ENCODE data around the gene PRDX6.

Gene PRDX6

DNA sequence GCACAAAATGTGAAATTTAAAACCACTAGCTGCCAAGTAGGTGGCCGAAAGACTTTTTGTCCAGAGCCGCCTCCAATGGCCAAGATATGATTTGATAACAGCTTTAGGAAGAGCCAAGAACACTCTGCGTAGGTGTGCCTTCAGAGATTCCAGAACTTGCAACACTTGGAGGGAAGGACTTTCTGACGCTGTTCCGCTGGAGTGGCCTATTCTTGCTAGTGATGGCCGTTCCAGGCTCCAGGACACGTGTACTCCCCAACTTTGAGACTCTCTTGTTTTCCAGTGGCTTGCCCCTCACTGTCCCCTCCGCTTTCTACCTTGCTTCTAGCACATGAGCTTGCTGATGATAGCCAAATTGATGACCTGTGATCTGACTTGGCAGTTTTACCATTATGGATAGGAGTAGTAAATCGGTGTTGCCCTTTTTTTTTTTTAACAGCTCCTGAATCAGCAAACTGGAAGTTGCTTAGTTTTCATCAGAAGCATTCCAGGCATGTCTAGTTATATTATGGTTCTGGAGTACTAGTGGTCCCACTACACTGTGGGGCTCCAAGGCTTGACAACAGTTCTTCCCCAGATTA is 1.0 kb downstream of the PRDX6 start:
- POLR2A ChIA-PET: interaction anchor here (0.6 to 2.6 kb wide), 9 partner anchors 9 to 1522 kb away, joined by 3 to 24 read pairs (median 4); partner anchors contain the start of genes CACYBP, CENPL, DARS2 and KLHL20

DNA sequence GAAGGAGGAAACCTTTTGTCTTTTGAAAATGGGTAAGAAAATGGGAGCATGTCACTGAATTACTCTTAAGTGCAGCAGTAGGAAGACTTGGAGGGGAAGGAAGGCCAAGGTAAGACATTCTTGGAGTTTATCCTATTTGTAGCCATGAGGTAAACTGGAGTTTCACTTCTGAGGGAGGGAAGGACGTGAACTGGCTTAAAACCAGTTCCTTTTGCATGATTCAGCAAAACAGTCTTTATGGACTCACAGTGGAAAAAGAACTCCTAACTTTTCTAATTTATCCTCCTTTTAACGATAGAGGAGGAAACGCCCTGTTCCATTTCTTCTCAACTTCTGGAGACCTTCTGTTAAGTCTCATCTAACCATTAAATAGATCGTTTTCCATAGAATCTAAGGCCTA is 2.5 kb downstream of the PRDX6 start:
- no peaks in the 10 kb centered on the region for H3K9me3 ChIP-seq (ENCODE audit: control insufficient read depth, insufficient read depth, low read depth, low read length)
- peaks cover 6% of the 10 kb centered on the region for H3K4me1 ChIP-seq (ENCODE audit: control insufficient read depth, insufficient read depth, low read length)
- no peak overlapping the region for H3K27ac ChIP-seq (ENCODE audit: extremely low read depth, low read depth, low read length)
- no peak overlapping the region for H3K4me3 ChIP-seq (ENCODE audit: low read depth, low read length)
- H3K36me3 ChIP-seq (ENCODE audit: control insufficient read depth in 2 of 2, insufficient read depth in 1 of 2, low read length in 2 of 2): peaks cover 15 to 56% of the 10 kb centered on the region in 2 experiments
- CTCF ChIA-PET: interaction anchor here (0.7 kb wide), 2 partner anchors 25 to 392 kb away, joined by 3 to 5 read pairs; no protein-coding TSS in a partner anchor
- POLR2A ChIA-PET: no interaction called here
- no peak for TF ChIP-seq SP7 (tag by site-specific recombination; IDR thresholded peaks at IDR 0.05)
- no peak for TF ChIP-seq ZNF426 (tag by site-specific recombination; IDR thresholded peaks at IDR 0.05)
- no peak for TF ChIP-seq SALL2 (tag by site-specific recombination; IDR thresholded peaks at IDR 0.05; ENCODE audit: borderline replicate concordance)
- TF ChIP-seq ZFP69B (tag by site-specific recombination; IDR thresholded peaks at IDR 0.05): no peak
- TF ChIP-seq, protein P1, sequence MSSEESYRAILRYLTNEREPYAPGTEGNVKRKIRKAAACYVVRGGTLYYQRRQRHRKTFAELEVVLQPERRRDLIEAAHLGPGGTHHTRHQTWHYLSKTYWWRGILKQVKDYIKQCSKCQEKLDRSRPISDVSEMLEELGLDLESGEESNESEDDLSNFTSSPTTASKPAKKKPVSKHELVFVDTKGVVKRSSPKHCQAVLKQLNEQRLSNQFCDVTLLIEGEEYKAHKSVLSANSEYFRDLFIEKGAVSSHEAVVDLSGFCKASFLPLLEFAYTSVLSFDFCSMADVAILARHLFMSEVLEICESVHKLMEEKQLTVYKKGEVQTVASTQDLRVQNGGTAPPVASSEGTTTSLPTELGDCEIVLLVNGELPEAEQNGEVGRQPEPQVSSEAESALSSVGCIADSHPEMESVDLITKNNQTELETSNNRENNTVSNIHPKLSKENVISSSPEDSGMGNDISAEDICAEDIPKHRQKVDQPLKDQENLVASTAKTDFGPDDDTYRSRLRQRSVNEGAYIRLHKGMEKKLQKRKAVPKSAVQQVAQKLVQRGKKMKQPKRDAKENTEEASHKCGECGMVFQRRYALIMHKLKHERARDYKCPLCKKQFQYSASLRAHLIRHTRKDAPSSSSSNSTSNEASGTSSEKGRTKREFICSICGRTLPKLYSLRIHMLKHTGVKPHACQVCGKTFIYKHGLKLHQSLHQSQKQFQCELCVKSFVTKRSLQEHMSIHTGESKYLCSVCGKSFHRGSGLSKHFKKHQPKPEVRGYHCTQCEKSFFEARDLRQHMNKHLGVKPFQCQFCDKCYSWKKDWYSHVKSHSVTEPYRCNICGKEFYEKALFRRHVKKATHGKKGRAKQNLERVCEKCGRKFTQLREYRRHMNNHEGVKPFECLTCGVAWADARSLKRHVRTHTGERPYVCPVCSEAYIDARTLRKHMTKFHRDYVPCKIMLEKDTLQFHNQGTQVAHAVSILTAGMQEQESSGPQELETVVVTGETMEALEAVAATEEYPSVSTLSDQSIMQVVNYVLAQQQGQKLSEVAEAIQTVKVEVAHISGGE (tag by site-specific recombination; conservative IDR thresholded peaks at IDR 0.05; ENCODE audit: low read depth): no peak
- TF ChIP-seq ZNF791 (tag by site-specific recombination; IDR thresholded peaks at IDR 0.05): no peak

More for the DNA sequence above, 1.0 kb downstream of the PRDX6 start:
- Histone ChIP-seq H3K27ac (ENCODE audit: extremely low read depth, low read depth, low read length) (peak overlapping the region; percentile 85; the same call in 1 of the 2 replicates), H3K36me3 (ENCODE audit: control insufficient read depth in 2 of 2, insufficient read depth in 1 of 2, low read length in 2 of 2) (peaks cover 8 to 43% of the 10 kb centered on the region in 2 experiments), H3K9me3 (ENCODE audit: control insufficient read depth, insufficient read depth, low read depth, low read length) (no peaks in the 10 kb centered on the region), H3K4me1 (ENCODE audit: control insufficient read depth, insufficient read depth, low read length) (peaks cover 6% of the 10 kb centered on the region), H3K4me3 (ENCODE audit: low read depth, low read length) (peak overlapping the region; percentile 87)
- CTCF ChIA-PET: interaction anchor here (0.7 to 1.2 kb wide), 4 partner anchors 29 to 861 kb away, joined by 3 to 7 read pairs (median 4); no protein-coding TSS in a partner anchor
- TF ChIP-seq ZEB2 (tag by site-specific recombination; IDR thresholded peaks at IDR 0.05) (0 out of 2 replicates have a peak, but pooled peaks have one; percentile 2), ZFHX2 (tag by site-specific recombination; conservative IDR thresholded peaks at IDR 0.05) (peak; percentile 24; the same call in 1 of the 2 replicates), ZNF133 (tag by site-specific recombination; IDR thresholded peaks at IDR 0.05) (no peak), SP3 (tag by site-specific recombination; IDR thresholded peaks at IDR 0.05) (no peak), SALL2 (tag by site-specific recombination; IDR thresholded peaks at IDR 0.05; ENCODE audit: borderline replicate concordance) (no peak), ZNF140 (tag by site-specific recombination; IDR thresholded peaks at IDR 0.05) (no peak), ZNF670 (tag by site-specific recombination; IDR thresholded peaks at IDR 0.05; ENCODE audit: low read depth) (no peak), KLF16 (tag by site-specific recombination; IDR thresholded peaks at IDR 0.05) (no peak), ZNF341 (tag by site-specific recombination; IDR thresholded peaks at IDR 0.05; ENCODE audit: low read depth) (peak; percentile 97), ZNF629 (tag by site-specific recombination; IDR thresholded peaks at IDR 0.05) (0 out of 2 replicates have a peak, but pooled peaks have one; percentile 8), ZNF600 (tag by site-specific recombination; IDR thresholded peaks at IDR 0.05) (peak; percentile 91), ZFP69B (tag by site-specific recombination; IDR thresholded peaks at IDR 0.05) (0 out of 2 replicates have a peak, but pooled peaks have one; percentile 23), ZBTB48 (tag by site-specific recombination; IDR thresholded peaks at IDR 0.05) (no peak), EGR2 (tag by site-specific recombination; IDR thresholded peaks at IDR 0.05; ENCODE audit: low read depth) (0 out of 2 replicates have a peak, but pooled peaks have one; percentile 19)
- TF ChIP-seq, protein P2, sequence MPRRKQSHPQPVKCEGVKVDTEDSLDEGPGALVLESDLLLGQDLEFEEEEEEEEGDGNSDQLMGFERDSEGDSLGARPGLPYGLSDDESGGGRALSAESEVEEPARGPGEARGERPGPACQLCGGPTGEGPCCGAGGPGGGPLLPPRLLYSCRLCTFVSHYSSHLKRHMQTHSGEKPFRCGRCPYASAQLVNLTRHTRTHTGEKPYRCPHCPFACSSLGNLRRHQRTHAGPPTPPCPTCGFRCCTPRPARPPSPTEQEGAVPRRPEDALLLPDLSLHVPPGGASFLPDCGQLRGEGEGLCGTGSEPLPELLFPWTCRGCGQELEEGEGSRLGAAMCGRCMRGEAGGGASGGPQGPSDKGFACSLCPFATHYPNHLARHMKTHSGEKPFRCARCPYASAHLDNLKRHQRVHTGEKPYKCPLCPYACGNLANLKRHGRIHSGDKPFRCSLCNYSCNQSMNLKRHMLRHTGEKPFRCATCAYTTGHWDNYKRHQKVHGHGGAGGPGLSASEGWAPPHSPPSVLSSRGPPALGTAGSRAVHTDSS (tag by site-specific recombination; IDR thresholded peaks at IDR 0.05): no peak
- TF ChIP-seq, protein P3, sequence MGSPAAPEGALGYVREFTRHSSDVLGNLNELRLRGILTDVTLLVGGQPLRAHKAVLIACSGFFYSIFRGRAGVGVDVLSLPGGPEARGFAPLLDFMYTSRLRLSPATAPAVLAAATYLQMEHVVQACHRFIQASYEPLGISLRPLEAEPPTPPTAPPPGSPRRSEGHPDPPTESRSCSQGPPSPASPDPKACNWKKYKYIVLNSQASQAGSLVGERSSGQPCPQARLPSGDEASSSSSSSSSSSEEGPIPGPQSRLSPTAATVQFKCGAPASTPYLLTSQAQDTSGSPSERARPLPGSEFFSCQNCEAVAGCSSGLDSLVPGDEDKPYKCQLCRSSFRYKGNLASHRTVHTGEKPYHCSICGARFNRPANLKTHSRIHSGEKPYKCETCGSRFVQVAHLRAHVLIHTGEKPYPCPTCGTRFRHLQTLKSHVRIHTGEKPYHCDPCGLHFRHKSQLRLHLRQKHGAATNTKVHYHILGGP (tag by site-specific recombination; IDR thresholded peaks at IDR 0.05): no peak
- TF ChIP-seq, protein P4, sequence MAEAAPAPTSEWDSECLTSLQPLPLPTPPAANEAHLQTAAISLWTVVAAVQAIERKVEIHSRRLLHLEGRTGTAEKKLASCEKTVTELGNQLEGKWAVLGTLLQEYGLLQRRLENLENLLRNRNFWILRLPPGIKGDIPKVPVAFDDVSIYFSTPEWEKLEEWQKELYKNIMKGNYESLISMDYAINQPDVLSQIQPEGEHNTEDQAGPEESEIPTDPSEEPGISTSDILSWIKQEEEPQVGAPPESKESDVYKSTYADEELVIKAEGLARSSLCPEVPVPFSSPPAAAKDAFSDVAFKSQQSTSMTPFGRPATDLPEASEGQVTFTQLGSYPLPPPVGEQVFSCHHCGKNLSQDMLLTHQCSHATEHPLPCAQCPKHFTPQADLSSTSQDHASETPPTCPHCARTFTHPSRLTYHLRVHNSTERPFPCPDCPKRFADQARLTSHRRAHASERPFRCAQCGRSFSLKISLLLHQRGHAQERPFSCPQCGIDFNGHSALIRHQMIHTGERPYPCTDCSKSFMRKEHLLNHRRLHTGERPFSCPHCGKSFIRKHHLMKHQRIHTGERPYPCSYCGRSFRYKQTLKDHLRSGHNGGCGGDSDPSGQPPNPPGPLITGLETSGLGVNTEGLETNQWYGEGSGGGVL (tag by site-specific recombination; IDR thresholded peaks at IDR 0.05): no peak
- TF ChIP-seq, protein P5, sequence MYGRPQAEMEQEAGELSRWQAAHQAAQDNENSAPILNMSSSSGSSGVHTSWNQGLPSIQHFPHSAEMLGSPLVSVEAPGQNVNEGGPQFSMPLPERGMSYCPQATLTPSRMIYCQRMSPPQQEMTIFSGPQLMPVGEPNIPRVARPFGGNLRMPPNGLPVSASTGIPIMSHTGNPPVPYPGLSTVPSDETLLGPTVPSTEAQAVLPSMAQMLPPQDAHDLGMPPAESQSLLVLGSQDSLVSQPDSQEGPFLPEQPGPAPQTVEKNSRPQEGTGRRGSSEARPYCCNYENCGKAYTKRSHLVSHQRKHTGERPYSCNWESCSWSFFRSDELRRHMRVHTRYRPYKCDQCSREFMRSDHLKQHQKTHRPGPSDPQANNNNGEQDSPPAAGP (tag by site-specific recombination; IDR thresholded peaks at IDR 0.05): no peak
- TF ChIP-seq, protein P6, sequence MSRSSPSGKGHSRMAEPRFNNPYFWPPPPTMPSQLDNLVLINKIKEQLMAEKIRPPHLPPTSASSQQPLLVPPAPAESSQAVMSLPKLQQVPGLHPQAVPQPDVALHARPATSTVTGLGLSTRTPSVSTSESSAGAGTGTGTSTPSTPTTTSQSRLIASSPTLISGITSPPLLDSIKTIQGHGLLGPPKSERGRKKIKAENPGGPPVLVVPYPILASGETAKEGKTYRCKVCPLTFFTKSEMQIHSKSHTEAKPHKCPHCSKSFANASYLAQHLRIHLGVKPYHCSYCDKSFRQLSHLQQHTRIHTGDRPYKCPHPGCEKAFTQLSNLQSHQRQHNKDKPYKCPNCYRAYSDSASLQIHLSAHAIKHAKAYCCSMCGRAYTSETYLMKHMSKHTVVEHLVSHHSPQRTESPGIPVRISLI (tag by site-specific recombination; IDR thresholded peaks at IDR 0.05): 0 out of 2 replicates have a peak, but pooled peaks have one; percentile 14
